GM21390 (cell line): ENCODE data around the gene COPS7A.
"Not testable (repeated sequence)": the region's sequence is repeated elsewhere in the genome, so short reads cannot be mapped to it uniquely, and the experiment has no call there.

ENCODE experiments used
- ATAC-seq: cut with Tn5 transposase; IDR thresholded peaks from one replicate; pipeline ENCODE4 v1.9.1; 2021; ENCODE audit not compliant: unreplicated experiment

The COPS7A gene

DNA sequence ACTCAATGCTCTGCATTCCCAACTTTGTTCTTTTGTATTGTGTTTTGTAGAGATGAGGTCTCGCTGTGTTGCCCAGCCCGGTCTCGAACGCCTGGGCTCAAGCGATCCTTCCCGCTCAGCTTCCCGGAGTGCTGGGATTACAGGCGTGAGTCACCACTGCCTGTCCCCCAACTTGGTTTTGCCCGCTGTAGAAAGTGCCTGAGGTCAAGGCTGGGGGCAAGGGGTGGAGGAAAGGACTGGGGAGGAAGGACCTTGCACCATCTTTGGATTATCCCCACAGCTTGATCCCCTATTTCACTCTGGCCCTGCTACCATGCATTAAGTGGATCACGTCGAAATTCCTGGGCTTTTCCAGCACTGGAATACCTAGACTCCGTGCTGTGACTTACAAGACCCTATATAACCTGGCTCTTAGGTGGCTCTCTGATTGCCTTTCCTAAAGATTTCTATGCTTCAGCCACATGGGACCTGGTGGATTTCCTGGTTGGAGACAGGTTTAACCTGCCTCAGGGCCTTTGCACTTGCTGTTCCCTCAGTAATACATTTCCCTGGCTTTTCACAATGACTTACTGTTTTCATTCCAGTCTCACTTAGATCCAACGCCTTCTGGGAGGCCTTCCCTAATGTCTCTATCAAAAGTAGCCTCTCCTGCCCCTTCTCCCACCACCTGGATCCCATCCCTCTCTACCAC, 22.6 kb upstream of the COPS7A start:
- no peak for ATAC-seq

DNA sequence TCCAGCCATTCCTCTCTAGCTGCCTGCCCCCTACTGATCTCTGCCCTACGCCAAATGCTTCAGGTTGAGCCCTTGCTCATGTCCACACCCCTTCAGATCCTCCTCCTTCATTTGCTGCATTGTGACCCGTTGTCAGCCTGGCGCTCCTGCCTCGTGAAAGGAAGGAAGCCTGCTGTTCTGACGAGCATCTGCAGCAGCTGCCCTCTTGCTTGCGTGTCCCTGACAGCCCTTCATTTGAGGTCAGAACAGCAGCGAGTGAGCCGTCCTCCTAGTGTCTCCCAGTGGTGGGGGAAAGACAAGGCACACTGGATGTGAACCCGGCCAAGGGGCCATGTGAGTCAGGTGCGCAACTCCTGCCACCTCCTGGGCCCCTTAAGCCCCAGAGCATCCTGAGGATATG, 20.2 kb upstream of the COPS7A start:
- no peak for ATAC-seq

DNA sequence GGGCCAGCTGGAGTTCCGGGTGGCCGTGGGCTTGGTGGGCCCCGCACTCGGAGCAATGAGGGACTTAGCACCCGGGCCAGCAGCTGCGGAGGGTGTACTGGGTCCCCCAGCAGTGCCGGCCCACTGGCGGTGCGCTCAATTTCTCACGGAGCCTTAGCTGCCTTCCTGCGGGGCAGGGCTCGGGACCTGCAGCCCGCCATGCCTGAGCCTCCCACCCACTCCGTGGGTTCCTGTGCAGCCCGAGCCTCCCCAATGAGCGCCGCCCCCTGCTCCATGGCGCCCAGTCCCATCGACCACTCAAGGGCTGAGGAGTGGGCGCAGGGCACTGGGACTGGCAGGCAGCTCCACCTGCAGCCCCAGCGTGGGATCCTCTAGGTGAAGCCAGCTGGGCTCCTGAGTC, 15.5 kb upstream of the COPS7A start:
- ATAC-seq: not testable (repeated sequence)

DNA sequence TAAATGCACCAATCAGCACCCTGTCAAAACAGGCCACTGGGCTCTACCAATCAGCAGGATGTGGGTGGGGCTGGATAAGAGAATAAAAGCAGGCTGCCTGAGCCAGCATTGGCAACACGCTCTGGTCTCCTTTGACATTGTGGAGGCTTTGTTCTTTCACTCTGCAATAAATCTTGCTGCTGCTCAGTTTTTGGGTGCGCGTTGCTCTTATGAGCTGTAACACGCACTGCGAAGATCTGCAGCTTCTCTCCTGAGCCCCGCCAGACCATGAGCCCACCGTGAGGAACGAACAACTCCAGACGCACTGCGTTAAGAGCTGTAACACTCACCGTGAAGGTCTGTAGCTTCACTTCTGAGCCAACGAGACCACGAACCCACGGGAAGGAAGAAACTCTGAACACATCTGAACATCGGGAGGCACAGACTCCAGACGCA, 14.9 kb upstream of the COPS7A start:
- no peak for ATAC-seq

DNA sequence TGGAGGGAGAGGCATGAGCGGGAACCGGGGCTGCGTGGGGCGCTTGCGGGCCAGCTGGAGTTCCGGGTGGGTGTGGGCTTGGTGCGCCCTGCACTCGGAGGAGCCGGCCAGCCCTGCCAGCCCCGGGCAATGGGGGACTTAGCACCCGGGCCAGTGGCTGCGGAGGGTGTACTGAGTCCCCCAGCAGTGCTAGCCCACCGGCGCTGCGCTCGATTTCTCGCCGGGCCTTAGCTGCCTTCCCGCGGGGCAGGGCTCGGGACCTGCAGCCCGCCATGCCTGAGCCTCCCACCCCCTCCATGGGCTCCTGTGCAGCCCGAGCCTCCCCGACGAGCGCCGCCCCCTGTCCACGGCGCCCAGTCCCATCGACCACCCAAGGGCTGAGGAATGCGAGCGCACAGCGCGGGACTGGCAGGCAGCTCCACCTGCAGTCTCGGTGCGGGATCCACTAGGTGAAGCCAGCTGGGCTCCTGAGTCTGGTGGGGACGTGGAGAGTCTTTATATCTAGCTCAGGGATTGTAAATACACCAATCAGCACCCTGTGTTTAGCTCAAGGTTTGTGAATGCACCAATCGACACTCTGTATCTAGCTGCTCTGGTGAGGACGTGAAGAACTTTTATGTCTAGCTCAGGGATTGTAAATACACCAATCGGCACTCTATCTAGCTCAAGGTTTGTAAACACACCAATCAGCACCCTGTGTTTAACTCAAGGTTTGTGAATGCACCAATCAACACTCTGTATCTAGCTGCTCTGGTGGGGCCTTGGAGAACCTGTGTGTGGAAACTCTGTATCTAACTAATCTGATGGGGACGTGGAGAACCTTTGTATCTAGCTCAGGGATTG, 7.6 kb upstream of the COPS7A start:
- ATAC-seq: not testable (repeated sequence)

DNA sequence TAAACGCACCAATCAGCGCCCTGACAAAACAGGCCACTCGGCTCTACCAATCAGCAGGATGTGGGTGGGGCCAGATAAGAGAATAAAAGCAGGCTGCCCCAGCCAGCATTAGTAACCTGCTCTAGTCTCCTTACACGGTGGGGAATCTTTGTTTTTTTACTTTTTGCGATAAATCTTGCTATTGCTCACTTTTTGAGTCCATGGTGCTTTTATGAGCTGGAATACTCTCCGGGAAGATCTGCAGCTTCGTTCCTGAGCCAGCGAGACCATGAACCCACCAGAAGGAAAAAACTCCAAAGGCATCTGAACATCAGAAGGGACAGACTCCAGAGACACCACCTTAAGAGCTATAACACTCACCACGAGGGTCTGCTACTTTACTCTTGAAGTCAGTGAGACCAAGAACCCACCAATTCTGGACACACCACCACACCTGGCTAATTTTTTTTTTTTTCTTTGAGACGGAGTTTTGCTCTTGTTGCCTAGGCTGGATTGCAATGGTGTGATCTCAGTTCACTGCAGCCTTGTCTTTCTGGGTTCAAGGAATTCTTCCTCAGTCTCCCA, 6.9 kb upstream of the COPS7A start:
- no peak for ATAC-seq

DNA sequence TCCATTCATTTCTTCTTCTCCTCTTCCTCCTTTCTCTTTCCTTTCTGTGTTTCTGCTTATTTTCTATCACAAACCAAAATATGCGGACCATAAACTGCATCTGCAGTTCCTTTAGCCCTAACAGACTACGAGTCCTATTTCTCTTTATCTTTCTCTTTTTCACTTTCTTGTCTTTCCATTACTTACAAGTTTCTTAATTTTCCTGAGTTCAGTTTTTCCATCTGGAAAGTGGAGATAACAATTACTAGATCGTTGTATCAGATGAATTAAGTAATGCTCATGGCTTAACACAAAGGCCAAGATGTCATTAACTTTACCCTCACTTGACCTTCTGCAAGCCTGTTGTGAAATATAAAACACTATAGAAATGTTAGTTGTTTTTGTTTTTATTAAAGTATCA, 983 bp upstream of the COPS7A start:
- ATAC-seq: no peak

DNA sequence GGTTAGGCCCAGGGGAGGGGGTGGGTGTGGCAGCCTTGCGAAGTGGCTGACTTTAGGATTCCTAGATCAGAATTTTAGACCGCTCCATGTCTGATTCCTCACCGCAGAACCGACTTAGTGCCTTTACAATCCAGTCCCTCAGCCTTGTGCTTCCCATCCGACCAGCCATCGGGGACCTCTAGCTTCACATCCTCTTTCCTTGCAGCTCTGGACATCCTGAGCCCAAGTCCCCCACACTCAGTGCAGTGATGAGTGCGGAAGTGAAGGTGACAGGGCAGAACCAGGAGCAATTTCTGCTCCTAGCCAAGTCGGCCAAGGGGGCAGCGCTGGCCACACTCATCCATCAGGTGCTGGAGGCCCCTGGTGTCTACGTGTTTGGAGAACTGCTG, 557 bp downstream of the COPS7A start:
- no peak for ATAC-seq

DNA sequence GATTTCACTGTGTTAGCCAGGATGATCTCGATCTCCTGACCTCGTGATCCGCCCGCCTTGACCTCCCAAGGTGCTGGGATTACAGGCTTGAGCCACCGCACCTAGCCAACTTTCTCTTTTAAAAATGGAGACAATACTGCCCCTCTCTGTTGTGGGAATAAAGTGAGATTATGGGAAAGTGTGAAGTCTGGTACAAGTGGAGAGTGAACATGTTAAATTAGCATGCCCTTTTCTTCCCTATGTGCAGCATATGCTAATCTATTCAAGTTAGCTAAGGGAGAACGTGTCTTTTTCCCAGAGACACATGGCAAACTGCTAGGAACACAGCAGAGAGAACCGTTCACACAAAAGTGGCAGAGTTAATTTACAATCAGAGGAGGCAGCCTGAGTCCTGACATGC, 1.5 kb downstream of the COPS7A start:
- no peak for ATAC-seq

DNA sequence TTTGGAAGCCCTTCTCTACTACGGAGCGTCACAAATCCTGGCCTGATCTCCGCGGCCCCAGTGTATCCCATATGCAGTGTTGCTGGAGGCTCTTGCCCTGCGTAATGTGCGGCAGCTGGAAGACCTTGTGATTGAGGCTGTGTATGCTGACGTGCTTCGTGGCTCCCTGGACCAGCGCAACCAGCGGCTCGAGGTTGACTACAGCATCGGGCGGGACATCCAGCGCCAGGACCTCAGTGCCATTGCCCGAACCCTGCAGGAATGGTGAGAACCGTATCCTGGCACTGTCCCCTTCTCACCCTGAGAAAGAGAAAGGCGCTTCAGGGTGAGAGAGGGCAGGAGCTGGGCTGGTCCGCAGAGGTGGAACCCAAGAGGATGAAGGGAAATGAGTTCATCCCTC, 5.3 kb downstream of the COPS7A start:
- no peak for ATAC-seq

DNA sequence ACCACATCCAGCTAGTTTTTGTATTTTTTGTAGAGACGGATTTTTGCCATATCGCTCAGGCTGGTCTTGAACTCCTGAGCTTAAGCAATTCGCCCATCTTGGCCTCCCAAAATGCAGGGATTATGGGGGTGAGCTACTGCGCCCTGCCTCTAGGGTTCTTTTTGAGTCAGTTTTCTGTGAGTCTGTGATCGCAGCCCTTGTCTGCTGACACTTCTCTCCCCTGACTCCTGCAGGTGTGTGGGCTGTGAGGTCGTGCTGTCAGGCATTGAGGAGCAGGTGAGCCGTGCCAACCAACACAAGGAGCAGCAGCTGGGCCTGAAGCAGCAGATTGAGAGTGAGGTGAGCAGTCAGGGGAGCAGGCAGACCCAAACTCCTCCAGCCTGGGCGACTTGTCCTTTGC, 6.3 kb downstream of the COPS7A start:
- no peak for ATAC-seq

DNA sequence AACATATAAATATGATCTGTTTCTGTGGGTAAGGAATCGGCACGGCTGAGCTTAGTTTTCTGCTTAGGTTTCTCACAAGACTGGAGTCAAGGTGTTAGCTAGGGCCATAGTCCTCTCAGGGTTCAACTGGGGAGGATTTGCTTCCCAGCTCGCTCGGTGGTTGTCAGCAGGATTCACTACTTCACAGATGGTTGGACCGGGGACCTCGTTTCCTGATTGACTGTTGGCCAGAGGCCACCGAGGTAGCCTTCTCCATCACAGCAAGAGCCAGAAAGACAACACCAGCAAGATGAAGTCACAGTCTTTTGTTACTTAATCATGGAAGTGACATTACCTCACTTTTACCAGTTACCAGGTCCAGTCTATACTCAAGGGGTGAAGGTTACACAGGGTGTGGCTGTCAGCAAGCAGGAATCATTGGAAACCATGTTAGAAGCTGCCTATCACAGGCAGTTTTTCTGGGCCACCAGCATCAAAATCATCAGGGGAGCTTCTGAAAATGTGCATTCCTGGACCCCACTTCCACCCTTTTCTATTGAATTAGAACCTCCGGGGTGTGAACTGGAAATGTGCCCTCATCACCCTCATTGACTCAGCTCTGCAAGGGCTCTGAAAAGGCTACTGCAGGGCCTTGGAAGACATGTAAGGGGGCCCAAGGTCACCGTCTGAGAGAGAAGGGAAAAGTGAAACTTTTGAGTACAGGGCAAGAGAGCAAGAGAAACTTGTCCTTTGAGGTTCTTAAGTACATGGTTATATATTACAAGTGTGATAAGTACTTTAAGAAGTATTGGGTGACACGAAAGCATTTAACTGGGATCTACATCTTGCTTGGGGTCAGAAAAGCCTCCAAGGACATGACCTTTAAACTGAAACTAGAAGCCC, 10.9 kb downstream of the COPS7A start:
- no peak for ATAC-seq

DNA sequence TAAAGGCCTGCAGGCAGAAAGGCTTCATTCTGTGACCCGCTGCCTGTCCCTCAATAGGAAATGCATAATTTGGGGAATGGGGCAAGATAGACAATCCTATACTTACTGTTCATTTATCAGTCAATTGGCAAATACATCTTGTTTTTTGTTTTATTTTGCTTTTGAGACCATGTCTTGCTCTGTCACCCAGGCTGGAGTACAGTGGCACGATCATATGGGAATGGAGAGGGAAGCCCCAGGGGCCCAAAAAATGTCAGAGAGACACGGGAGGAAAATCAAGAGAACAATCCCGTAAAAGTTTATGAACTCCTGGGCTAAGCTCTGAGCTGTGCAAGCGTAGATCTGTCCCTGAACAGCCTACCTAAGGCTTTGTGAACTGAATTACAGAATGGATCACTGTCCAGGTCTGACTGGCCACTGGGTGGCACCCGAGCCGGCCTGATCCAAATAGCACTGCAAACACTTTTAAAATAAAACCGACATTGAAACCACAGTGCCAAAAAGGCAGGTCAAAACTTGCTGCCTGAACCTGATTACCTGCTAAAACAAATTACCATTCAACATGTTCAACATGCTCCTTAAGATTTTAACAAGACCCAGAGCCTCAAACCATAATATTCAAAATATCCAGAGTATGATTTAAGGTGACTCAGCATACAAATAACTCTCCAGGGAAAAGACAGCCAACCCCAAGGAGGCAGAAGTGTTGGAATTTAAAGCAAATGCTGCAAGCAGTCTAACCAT, 11.8 kb downstream of the COPS7A start:
- no peak for ATAC-seq

DNA sequence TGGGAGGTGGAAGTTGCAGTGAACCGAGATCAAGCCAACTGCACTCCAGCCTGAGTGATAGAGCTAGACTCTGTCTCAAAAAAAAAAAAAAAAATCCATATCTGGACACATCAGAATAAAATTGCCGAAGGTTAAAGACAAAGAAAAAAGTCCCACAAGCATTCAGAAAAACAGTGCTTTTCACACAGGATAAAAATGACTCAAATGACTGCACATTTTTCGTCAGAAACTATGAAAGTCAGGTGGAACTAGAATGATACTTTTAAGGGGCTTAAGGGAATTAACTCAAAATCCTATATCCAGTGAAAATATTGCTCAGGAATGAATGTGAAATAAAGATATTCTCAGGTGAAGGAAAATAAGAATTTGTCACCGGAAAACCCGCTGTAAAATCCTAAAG, 12.9 kb downstream of the COPS7A start:
- no peak for ATAC-seq

DNA sequence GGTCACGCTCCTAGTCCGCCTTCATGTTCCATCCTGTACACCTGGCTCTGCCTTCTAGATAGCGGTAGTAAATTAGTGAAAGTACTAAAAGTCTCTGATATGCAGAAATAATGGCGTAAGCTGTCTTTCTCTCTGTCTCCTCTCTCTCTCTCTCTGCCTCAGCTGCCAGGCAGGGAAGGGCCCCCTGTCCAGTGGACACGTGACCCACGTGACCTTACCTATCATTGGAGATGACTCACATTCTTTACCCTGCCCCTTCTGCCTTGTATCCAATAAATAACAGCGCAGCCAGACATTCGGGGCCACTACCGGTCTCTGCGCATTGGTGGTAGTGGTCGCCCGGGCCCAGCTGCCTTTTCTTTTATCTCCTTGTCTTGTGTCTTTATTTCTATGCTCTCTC, 18.2 kb downstream of the COPS7A start:
- not testable (repeated sequence) for ATAC-seq

DNA sequence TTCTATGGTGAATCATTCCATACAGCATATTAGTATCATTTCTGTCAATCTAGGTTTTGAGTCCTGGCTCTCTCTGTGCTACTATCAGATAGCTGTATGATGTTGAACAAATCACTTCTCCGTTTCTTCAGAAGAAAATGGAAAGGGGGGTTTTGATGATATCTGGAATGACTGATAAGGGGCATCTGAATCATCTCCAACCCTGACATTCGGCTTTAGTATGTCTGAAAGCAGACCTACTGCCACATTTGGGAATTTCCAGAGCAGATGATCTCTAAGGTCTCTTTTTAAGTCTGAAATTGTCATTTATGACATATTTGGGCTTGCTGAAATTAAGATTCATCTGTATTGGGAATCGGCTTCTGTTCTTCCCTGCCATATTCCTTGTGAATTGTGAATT, 19.0 kb downstream of the COPS7A start:
- ATAC-seq: no peak

DNA sequence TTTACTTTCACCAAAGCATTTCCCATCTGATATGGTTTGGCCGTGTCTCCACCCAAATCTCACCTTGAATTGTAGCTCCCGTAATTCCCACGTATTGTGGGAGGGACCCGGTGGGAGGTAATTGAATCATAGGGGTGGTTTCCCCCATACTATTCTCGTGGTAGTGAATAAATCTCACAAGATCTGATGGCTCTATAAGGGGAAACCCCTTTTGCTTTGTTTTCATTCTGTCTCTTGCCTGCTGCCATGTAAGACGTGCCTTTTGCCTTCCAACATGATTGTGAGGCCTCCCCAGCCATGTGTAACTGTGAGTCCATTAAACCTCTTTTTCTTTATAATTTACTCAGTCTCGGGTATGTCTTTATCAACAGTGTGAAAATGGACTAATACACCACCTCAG, 19.5 kb downstream of the COPS7A start:
- not testable (repeated sequence) for ATAC-seq

DNA sequence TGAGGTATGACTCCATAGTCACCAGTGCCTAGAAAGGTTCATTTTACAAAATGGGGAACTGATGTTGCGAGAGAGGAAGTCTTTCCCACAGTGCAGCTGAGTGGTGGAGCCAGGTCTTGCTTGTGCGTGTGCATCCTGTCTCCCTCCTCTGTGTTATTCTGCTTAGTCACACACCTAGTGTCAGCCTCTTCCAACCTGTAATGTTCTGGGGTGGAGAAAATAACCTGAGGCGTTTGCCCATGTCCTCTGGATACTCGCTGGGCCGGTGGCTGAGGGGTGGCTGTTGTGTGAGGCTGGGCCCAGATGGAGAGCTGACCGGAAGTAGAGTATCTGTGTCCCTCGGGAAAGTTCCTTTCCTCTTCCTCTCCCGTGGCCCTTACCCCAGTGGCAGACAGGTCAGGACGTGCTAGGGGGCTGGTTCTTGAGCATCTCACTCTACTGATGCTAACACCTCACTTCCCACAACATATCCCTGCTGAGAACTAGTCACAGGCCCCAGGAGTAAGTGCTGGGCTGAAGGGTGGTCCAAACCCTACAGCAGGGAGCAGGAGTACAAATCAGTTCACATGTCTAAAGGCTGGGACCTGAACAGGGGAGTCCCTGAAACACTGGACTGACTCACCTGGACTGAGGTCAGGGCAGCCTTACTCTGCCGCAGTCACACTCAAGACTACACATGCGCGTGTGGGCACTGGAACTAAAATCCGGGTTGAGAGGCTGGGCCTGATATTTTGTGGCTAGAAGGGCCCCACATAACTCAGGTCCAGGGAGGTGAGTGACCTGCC, 22.1 kb downstream of the COPS7A start:
- ATAC-seq: no peak

DNA sequence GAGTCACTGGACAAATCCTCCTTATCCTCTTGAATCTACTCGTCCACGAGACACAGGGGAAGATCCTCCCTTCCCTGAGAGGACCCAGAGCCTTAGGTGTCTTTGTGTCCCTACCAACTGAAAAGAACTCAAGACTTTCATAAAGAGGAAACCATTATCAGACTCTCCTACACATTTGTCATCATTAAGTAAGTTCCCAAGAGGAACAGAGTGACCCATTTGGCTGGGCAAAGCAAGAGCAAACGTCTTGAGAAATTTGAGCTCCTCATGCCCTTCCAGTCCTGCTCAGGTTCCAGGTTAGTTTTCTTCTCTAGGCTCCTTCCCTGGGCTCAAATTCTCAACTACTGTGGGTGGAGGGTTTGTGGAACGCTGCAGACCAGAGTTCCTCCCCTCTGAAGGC, 23.4 kb downstream of the COPS7A start:
- no peak for ATAC-seq

DNA sequence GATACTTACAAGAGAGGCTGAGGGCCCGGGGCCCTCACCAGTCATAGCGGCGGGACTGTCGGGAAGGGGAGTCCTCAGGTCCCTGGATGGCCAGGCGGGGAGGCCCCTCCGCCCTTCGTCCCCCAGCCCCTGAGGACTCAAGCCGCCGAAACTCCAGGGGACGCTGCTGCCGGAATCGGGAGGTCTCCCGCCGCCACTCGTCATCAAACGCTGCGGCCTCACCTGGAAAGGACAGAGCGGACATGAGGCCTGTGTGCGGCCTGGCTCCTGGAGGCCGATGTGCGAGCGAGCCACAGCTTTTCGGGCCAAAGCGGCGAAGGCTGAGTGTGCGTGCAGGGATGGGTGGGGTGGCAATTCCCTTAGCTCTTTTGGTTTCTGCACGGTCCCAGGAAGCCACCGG, 24.9 kb downstream of the COPS7A start:
- ATAC-seq: no peak
